GM18498 (cell line): ENCODE measurements around the gene APLP2.
A peak's percentile ranks its signal among the peaks of the same experiment; 100 is the strongest.

Source experiments
- ATAC-seq: cut with Tn5 transposase; IDR thresholded peaks from one replicate; pipeline ENCODE4 v1.9.1; 2021; ENCODE audit warnings: mild to moderate bottlenecking, moderate library complexity; ENCODE audit not compliant: unreplicated experiment

The APLP2 gene

GRCh38 chr11:130112071-130112830 is 42.6 kb downstream of the APLP2 start:
- no peak for ATAC-seq

GRCh38 chr11:130114281-130114680 is 44.6 kb downstream of the APLP2 start:
- no peak for ATAC-seq

GRCh38 chr11:130114726-130115125 is 45.0 kb downstream of the APLP2 start:
- ATAC-seq, result no peak

- no peak for ATAC-seq
These were observed 45.5 kb downstream of the APLP2 start for GRCh38 chr11:130115218-130115617.

GRCh38 chr11:130118165-130118564 is 48.5 kb downstream of the APLP2 start:
- ATAC-seq, result peak; percentile 91

GRCh38 chr11:130118636-130119387 is 49.1 kb downstream of the APLP2 start:
- peak; percentile 50 for ATAC-seq

GRCh38 chr11:130120045-130120444 is 50.4 kb downstream of the APLP2 start:
- no peak for ATAC-seq

- ATAC-seq, result no peak
These were observed 51.8 kb downstream of the APLP2 start for GRCh38 chr11:130121445-130121978.

GRCh38 chr11:130122141-130122575 is 52.5 kb downstream of the APLP2 start:
- no peak for ATAC-seq

- no peak for ATAC-seq
These were observed 53.8 kb downstream of the APLP2 start for GRCh38 chr11:130123414-130124040.

GRCh38 chr11:130124096-130124495 is 54.4 kb downstream of the APLP2 start:
- peak; percentile 69 for ATAC-seq

GRCh38 chr11:130125638-130126037 is 55.9 kb downstream of the APLP2 start:
- no peak for ATAC-seq

- ATAC-seq, result no peak
These were observed 56.8 kb downstream of the APLP2 start for GRCh38 chr11:130126516-130126915.

GRCh38 chr11:130127509-130127908 is 57.8 kb downstream of the APLP2 start:
- ATAC-seq, result no peak

- no peak for ATAC-seq
These were observed 58.9 kb downstream of the APLP2 start for GRCh38 chr11:130128626-130129025.

- ATAC-seq, result no peak
These were observed 60.2 kb downstream of the APLP2 start for GRCh38 chr11:130129922-130130321.

- peak; percentile 80 for ATAC-seq
These were observed 62.5 kb downstream of the APLP2 start for GRCh38 chr11:130131961-130132850.

- ATAC-seq, result no peak
These were observed 64.0 kb downstream of the APLP2 start for GRCh38 chr11:130133716-130134115.

GRCh38 chr11:130136107-130136506 is 66.4 kb downstream of the APLP2 start:
- ATAC-seq, result no peak

GRCh38 chr11:130137999-130138398 is 68.3 kb downstream of the APLP2 start:
- ATAC-seq, result no peak
